Activated gamma-delta T cell treated with anti-CD3 and anti-CD28 coated beads, Interleukin-2, amount 50 U/mL, for 16 hours (primary cell): ENCODE measurements around the gene PDE4B.
"Not testable (repeated sequence)": the region's sequence is repeated elsewhere in the genome, so short reads cannot be mapped to it uniquely, and the experiment has no call there.

Source experiments
- DNase-seq: peaks from one replicate; pipeline ENCODE4 v3.0.0-alpha.2; 2020; ENCODE audit warnings: low read depth

PDE4B gene

GRCh38 chr1:66055092-66055491, 262.4 kb downstream of the PDE4B start:
- no peak for DNase-seq

DNA sequence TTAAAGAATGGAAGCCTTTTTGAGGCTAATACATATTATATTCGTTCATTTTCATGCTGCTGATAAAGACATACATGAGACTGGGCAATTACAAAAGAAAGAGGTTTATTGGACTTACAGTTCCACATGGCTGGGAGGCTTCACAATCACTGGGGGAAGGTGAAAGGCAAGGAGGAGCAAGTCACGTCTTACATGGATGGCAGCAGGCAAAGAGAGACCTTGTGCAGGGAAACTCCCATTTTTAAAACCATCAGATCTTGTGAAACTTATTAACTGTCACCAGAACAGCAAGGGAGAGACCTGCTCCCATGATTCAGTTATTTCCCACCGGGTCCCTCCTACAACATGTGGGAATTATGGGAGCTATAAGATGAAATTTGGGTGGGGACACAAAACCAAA, 264.8 kb downstream of the PDE4B start:
- not testable (repeated sequence) for DNase-seq

DNA sequence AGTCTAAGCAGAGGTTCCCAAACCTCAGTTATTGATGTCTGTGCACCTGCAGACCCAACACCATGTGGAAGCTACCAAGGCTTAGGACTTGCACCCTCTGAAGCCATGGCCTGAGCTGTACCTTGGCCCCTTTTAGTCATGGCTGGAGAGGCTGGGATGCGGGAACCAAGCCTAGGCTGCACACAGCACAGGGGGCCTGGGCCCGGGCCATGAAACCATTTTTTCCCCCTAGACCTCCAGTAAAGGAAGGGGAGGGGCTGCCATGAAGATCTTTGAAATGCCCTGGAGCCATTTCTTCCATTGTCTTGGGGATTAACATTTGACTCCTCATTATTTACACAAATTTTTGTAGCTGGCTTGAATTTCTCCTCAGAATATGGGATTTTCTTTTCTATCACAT, 265.9 kb downstream of the PDE4B start:
- no peak for DNase-seq

- not testable (repeated sequence) for DNase-seq
These were observed 274.5 kb downstream of the PDE4B start for GRCh38 chr1:66067219-66067618.

GRCh38 chr1:66069976-66070876, 277.5 kb downstream of the PDE4B start:
- DNase-seq: no peak

GRCh38 chr1:66073388-66073787, 280.7 kb downstream of the PDE4B start:
- no peak for DNase-seq

GRCh38 chr1:66074147-66074546, 281.5 kb downstream of the PDE4B start:
- no peak for DNase-seq

DNA sequence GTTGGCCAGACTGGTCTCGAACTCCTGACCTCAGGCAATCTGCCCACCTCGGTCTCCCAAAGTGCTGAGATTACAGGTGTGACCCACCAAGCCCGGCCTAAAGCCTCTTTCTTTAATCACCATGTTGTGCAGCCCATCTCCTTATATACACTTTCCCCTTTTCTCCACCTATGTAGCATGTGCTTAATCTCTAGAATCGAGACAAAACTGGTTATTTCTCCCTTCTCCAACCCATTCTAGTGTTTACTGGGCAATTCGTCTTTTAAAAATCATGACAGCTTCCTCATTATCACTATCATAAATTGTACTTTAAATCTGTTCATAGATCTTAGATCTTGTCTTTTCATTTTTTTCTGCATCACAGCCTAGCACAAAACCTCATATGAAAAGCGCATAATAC, 285.7 kb downstream of the PDE4B start:
- no peak for DNase-seq

GRCh38 chr1:66083003-66083402, 290.3 kb downstream of the PDE4B start:
- DNase-seq: no peak

- no peak for DNase-seq
These were observed 291.7 kb downstream of the PDE4B start for GRCh38 chr1:66084442-66084841.

GRCh38 chr1:66085600-66085999, 292.9 kb downstream of the PDE4B start:
- DNase-seq: no peak

DNA sequence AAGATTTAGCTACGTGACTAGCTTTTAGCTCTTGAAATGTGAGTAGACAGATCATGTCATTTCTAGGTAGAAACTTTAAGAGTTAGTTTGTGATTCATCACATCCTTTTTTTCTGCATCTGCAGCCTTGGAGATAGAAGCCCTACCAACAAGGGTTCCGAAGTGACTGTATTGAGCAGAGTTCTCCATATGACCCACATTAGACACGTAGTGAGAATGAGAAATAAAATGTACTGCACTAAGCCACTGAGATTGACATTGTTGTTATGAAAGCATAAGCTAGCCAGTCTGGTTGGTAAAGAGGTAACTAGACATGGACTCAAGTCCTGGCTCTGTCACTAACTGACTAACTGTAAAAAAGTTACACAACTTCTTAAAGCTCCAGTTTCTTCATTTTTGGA, 296.1 kb downstream of the PDE4B start:
- DNase-seq: no peak

DNA sequence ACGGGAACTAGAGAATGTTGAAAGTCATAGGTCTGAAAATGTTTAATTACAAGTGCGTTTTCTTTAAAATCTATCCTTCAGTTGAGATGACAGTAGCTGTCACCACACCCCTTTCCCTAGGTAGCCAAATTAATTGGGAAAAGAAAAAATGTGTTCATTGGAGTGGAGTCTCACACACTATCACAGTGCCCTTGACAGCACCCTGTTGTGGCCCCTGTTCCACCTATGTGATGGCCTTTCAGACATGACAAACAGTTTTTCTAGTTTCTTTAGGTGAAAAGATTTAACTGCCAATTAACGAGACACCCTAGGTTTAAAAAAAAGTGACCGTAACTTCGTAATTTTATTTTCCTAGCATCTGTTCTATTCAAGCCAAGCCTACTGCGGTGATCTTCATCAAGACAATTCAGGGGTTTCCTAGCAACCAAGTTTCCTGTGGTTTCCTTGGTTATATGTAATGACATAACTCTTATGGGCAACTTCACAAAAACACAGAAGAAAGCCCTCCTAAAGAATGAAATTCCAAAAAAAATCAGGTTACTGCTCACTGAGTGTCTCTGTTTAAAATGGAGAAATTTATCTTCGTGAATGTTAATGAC, 298.3 kb downstream of the PDE4B start:
- DNase-seq: no peak

- DNase-seq: no peak
These were observed 302.5 kb downstream of the PDE4B start for GRCh38 chr1:66095190-66095589.

DNA sequence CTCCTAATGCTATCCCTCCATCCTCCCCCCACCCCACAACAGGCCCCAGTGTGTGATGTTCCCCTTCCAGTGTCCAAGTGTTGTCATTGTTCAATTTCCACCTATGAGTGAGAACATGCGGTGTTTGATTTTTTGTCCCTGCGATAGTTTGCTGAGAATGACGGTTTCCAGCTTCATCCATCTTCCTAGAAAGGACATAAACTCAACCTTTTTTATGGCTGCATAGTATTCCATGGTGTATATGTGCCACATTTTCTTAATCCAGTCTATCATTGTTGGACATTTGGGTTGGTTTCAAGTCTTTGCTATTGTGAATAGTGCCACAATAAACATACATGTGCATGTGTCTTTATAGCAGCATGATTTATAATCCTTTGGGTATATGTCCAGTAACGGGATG, 308.3 kb downstream of the PDE4B start:
- DNase-seq: not testable (repeated sequence)

- DNase-seq: not testable (repeated sequence)
These were observed 311.4 kb downstream of the PDE4B start for GRCh38 chr1:66104076-66104475.

DNA sequence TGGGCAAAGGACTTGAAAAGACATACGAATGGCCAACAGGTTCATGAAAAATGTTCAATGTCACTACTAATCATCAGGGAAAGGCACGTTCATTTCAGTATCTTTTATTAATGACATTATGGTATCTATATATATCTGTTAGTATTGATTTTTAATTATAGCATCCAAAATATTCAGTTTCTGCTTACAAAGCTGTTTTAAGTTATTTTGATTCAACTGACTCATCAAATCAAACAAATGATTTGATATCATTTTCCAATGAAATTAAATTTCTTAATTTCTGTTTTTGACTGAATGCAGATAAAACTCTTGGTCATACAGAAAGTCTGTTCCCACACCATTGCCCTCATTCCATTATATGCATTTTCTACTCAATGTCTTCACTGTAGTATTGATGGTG, 315.9 kb downstream of the PDE4B start:
- DNase-seq: no peak

GRCh38 chr1:66112744-66113400, 320.2 kb downstream of the PDE4B start:
- DNase-seq: no peak

- no peak for DNase-seq
These were observed 326.5 kb downstream of the PDE4B start for GRCh38 chr1:66119148-66119547.

GRCh38 chr1:66124670-66125069, 332.0 kb downstream of the PDE4B start:
- DNase-seq: no peak

- DNase-seq: not testable (repeated sequence)
These were observed 335.9 kb downstream of the PDE4B start for GRCh38 chr1:66128641-66129040.

- DNase-seq: no peak
These were observed 339.6 kb downstream of the PDE4B start for GRCh38 chr1:66132324-66132723.

DNA sequence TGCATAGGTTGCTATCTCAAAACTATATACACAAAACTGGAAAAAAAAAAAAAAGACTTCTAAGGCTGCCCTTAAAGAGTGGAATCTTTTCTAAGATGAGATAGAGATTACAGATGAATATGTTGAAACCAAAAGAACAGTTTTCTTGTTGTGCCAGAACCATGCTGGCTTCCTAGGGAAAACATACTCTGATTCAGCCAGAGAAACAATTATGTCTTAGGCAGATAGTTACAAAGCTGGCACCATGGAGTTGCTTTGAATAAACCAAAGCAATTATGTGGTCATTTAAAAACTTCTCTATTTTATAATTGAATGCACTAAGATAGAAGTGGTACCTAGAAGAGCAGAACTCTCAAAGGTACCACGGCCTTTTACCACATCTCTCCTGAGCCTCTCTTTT, 341.3 kb downstream of the PDE4B start:
- DNase-seq: no peak
